ENCODE data around the gene TXNDC2. TPM values are rescaled to one million over a fixed set of nuclear protein-coding genes. Genes with fewer than 3 reads are reported as not detected.

Gene TXNDC2
- total and polyA plus RNA-seq, 9 of the 15 experiments (the other 6 are each of a cell fraction or from before 2014, with no cell fraction given) = 1.2 to 4.9 (median 2.3) TPM

- TF ChIP-seq TCF15 (CRISPR knock-in tag; IDR thresholded peaks at IDR 0.05) (no peak), SRSF3 (IDR thresholded peaks at IDR 0.05; ENCODE audit: insufficient read depth, low read length) (0 out of 2 replicates have a peak, but pooled peaks have one; percentile 50), MLLT1 (IDR thresholded peaks at IDR 0.05) (peak; percentile 88 to 94), CEBPB (tag; IDR thresholded peaks at IDR 0.05) (no peak), ZNF134 (CRISPR knock-in tag; conservative IDR thresholded peaks at IDR 0.05) (no peak; the same call in 1 of the 2 replicates), STAT5A (IDR thresholded peaks at IDR 0.05; ENCODE audit: borderline replicate concordance, low read length) (no peak; the same call in 1 of the 2 replicates), DNMT1 (IDR thresholded peaks at IDR 0.05) (no peak; the same call in 1 of the 2 replicates), MCM3 (IDR thresholded peaks at IDR 0.05) (no peak), ZNF324 (CRISPR knock-in tag; IDR thresholded peaks at IDR 0.05) (no peak), HEY1 (CRISPR knock-in tag; IDR thresholded peaks at IDR 0.05; ENCODE audit: borderline replicate concordance) (no peak), PHTF2 (CRISPR knock-in tag; IDR thresholded peaks at IDR 0.05) (no peak), TRIM28 (IDR thresholded peaks at IDR 0.05) (no peak), ZNF197 (CRISPR knock-in tag; IDR thresholded peaks at IDR 0.05; ENCODE audit: low read depth) (no peak), CBFB (CRISPR knock-in tag; IDR thresholded peaks at IDR 0.05) (no peak), GTF2E2 (tag; IDR thresholded peaks at IDR 0.05) (no peak), ZBTB8A (IDR thresholded peaks at IDR 0.05; ENCODE audit: partially characterized antibody) (no peak), RBM39 (optimal IDR thresholded peaks at IDR 0.05; ENCODE audit: low read depth, low read length) (no peak), TCF3 (CRISPR knock-in tag; IDR thresholded peaks at IDR 0.05) (peak; percentile 23; the same call in 1 of the 2 replicates), BRCA1 (IDR thresholded peaks at IDR 0.05) (no peak), BRCA1 (CRISPR knock-in tag; IDR thresholded peaks at IDR 0.05) (no peak)
- TF ChIP-seq, protein P1, sequence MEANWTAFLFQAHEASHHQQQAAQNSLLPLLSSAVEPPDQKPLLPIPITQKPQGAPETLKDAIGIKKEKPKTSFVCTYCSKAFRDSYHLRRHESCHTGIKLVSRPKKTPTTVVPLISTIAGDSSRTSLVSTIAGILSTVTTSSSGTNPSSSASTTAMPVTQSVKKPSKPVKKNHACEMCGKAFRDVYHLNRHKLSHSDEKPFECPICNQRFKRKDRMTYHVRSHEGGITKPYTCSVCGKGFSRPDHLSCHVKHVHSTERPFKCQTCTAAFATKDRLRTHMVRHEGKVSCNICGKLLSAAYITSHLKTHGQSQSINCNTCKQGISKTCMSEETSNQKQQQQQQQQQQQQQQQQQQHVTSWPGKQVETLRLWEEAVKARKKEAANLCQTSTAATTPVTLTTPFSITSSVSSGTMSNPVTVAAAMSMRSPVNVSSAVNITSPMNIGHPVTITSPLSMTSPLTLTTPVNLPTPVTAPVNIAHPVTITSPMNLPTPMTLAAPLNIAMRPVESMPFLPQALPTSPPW (CRISPR knock-in tag; IDR thresholded peaks at IDR 0.05) = no peak
- TF ChIP-seq, protein P2, sequence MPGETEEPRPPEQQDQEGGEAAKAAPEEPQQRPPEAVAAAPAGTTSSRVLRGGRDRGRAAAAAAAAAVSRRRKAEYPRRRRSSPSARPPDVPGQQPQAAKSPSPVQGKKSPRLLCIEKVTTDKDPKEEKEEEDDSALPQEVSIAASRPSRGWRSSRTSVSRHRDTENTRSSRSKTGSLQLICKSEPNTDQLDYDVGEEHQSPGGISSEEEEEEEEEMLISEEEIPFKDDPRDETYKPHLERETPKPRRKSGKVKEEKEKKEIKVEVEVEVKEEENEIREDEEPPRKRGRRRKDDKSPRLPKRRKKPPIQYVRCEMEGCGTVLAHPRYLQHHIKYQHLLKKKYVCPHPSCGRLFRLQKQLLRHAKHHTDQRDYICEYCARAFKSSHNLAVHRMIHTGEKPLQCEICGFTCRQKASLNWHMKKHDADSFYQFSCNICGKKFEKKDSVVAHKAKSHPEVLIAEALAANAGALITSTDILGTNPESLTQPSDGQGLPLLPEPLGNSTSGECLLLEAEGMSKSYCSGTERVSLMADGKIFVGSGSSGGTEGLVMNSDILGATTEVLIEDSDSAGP (CRISPR knock-in tag; IDR thresholded peaks at IDR 0.05) = no peak; the same call in 1 of the 2 replicates
- TF ChIP-seq, protein P3, sequence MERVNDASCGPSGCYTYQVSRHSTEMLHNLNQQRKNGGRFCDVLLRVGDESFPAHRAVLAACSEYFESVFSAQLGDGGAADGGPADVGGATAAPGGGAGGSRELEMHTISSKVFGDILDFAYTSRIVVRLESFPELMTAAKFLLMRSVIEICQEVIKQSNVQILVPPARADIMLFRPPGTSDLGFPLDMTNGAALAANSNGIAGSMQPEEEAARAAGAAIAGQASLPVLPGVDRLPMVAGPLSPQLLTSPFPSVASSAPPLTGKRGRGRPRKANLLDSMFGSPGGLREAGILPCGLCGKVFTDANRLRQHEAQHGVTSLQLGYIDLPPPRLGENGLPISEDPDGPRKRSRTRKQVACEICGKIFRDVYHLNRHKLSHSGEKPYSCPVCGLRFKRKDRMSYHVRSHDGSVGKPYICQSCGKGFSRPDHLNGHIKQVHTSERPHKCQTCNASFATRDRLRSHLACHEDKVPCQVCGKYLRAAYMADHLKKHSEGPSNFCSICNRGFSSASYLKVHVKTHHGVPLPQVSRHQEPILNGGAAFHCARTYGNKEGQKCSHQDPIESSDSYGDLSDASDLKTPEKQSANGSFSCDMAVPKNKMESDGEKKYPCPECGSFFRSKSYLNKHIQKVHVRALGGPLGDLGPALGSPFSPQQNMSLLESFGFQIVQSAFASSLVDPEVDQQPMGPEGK (CRISPR knock-in tag; IDR thresholded peaks at IDR 0.05; ENCODE audit: borderline replicate concordance) = no peak; the same call in 1 of the 2 replicates
Measured at GRCh38 chr18:9913526-9914333, 28.0 kb downstream of the TXNDC2 start, which contains the start of gene VAPA (continued).

All from K562 (cell line).